Gastroesophageal sphincter (tissue), 4 donors: ENCODE data around the gene MYL6. TPM values are rescaled to one million over a fixed set of nuclear protein-coding genes. Genes with fewer than 3 reads are reported as not detected.
A peak's percentile ranks its signal among the peaks of the same experiment; 100 is the strongest.

ENCODE experiments used
- ATAC-seq: fragments of 150-250 bp; one replicate; pipeline ENCODE4 v1.9.1; 2016; ENCODE audit warnings: mild to moderate bottlenecking, moderate library complexity
- H3K27ac ChIP-seq, 4 donors: fragments of 200-600 bp; sonication (generic) in 3 of 4; 1 replicate in 3 of 4; 2 replicates in 1 of 4; pipeline ENCODE4 v1.5.1; 2016 to 2019
- H3K27me3 ChIP-seq: fragments of 200-600 bp; sonication (generic); one replicate; pipeline ENCODE4 v1.5.1; 2019
- H3K36me3 ChIP-seq, 2 donors: fragments of 200-600 bp; sonication (generic); one replicate each; pipeline ENCODE4 v1.5.1; 2019; ENCODE audit warnings: control low read depth in 1 of 2
- H3K4me1 ChIP-seq, 3 donors: fragments of 200-600 bp; sonication (generic); 1 replicate in 2 of 3; 2 replicates in 1 of 3; pipeline ENCODE4 v1.5.1; 2016 to 2019; ENCODE audit warnings: control low read depth in 2 of 3
- H3K4me3 ChIP-seq, 2 donors: fragments of 200-600 bp; sonication (generic); one replicate each; pipeline ENCODE4 v1.5.1; 2019; ENCODE audit warnings: mild to moderate bottlenecking in 1 of 2, moderate library complexity in 1 of 2
- H3K9me3 ChIP-seq, 3 donors: fragments of 200-600 bp; sonication (generic); one replicate each; pipeline ENCODE4 v1.5.1; 2017 to 2019; ENCODE audit warnings: control low read depth in 2 of 3
- EP300 ChIP-seq: sonication (generic); formaldehyde crosslinking; IDR thresholded peaks from one replicate; pipeline ENCODE4 v1.6.1; 2017; ENCODE audit warnings: antibody characterized with exemption, mild to moderate bottlenecking
- POLR2A ChIP-seq, 2 donors: fragments of 450-650 bp; IDR thresholded peaks; one replicate each; pipeline ENCODE4 v1.6.1; 2017; ENCODE audit warnings: antibody characterized with exemption in 2 of 2, mild to moderate bottlenecking in 2 of 2, moderate library complexity in 1 of 2
- POLR2AphosphoS5 ChIP-seq: sonication (generic); formaldehyde crosslinking; IDR thresholded peaks from one replicate; pipeline ENCODE4 v1.6.1; 2017; ENCODE audit warnings: antibody characterized with exemption
- WGBS, 2 donors: methylation state at CpG; one replicate each; pipeline ENCODE4 v1.1.5; 2018; ENCODE audit warnings: low coverage in 1 of 2; 5-methylcytosine and 5-hydroxymethylcytosine counted together
- total RNA-seq, 4 donors: library from RNA; depleted of rRNA; stranded (reverse); fragments of >200 nt; gene quantifications; one replicate each; pipeline ENCODE4 v1.1.0, GENCODE V29; 2016
- TF ChIP-seq, protein P1 (sequence below), 4 experiments: fragments of 200-600 bp in 2 of 4; fragments of 450-650 bp in 2 of 4; sonication (generic) in 1 of 4; IDR thresholded peaks; one replicate each; pipeline ENCODE4 v1.5.1; 2017 to 2019; ENCODE audit warnings: antibody characterized with exemption in 4 of 4, mild to moderate bottlenecking in 2 of 4, moderate library complexity in 2 of 4

The MYL6 gene
- total RNA-seq, 4 donors from 2014 or later: 5,300 to 6,545 (median 5,874) TPM

GRCh38 chr12:56128670-56129205, 29.4 kb upstream of the MYL6 start:
- ATAC-seq: peak; percentile 2
- H3K4me1 ChIP-seq: peaks cover 7 to 55% (median 14%) of the 10 kb centered on the region in 3 donors
- no peak for TF ChIP-seq POLR2AphosphoS5
- TF ChIP-seq POLR2A (IDR thresholded peaks at IDR 0.05): no peak
- no peak for TF ChIP-seq EP300
- TF ChIP-seq, protein P1, sequence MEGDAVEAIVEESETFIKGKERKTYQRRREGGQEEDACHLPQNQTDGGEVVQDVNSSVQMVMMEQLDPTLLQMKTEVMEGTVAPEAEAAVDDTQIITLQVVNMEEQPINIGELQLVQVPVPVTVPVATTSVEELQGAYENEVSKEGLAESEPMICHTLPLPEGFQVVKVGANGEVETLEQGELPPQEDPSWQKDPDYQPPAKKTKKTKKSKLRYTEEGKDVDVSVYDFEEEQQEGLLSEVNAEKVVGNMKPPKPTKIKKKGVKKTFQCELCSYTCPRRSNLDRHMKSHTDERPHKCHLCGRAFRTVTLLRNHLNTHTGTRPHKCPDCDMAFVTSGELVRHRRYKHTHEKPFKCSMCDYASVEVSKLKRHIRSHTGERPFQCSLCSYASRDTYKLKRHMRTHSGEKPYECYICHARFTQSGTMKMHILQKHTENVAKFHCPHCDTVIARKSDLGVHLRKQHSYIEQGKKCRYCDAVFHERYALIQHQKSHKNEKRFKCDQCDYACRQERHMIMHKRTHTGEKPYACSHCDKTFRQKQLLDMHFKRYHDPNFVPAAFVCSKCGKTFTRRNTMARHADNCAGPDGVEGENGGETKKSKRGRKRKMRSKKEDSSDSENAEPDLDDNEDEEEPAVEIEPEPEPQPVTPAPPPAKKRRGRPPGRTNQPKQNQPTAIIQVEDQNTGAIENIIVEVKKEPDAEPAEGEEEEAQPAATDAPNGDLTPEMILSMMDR (IDR thresholded peaks at IDR 0.05): no peak

DNA sequence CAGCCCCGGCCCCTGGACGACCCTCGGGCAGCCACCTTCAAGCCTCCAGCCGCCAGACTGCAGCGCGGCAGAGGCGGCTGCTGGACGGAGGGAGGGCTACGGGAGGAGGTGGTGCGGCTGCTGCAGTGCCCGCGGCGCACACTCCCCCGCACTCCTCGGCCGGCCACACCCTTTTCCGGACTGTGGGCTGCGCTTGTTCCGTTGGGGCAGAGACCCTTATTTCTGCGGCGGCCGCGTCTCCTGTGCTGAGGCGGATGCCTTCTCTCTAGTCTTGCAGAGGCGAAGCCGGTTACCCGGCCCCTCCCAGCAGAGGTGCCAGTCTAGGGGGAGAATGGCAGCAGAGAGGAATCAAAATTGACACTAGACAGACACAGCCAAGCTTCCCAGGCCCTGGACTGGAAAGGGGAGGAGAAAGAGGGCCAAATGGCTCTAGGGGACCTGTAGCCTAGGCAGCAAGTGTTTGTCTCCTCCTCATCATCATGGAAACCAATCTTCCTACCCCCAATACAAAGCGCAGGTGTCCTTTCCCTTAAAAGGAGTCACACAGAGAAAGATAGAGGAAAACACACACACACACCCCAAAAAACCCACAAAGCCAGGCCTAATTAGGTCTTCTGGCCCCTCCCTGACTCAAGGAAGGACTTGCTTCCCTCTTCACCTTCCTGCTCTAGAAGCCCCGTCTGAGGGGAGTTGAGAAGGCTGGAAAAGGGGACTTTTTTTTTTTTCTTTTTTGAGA, 28.8 kb upstream of the MYL6 start:
- H3K4me3 ChIP-seq: peak overlapping the region; percentile 71 to 93
- no peaks in the 10 kb centered on the region for H3K9me3 ChIP-seq
- H3K27ac ChIP-seq: peak overlapping the region; percentile 90 to 100 (median 97)
- peaks cover 0 to 43% of the 10 kb centered on the region in 2 donors for H3K36me3 ChIP-seq
- 17 to 33% methylated on average over 1 to 2 of the region's 29 CpGs for WGBS, 2 donors
- no peak for ATAC-seq
- TF ChIP-seq POLR2AphosphoS5: peak; percentile 72
- peak; percentile 38 to 55 for TF ChIP-seq POLR2A (IDR thresholded peaks at IDR 0.05)
- TF ChIP-seq EP300: no peak
- H3K4me1 ChIP-seq: peaks cover 7 to 50% (median 14%) of the 10 kb centered on the region in 3 donors
- H3K27me3 ChIP-seq: no peaks in the 10 kb centered on the region

More at GRCh38 chr12:56128670-56129205, 29.4 kb upstream of the MYL6 start:
- Histone ChIP-seq H3K27ac (peak overlapping the region; percentile 90 to 100 (median 97)), H3K27me3 (no peaks in the 10 kb centered on the region), H3K4me3 (peak overlapping the region; percentile 71 to 93), H3K9me3 (no peaks in the 10 kb centered on the region), H3K36me3 (peaks cover 0 to 38% of the 10 kb centered on the region in 2 donors)
- 0% methylated on average over 9 to 16 of the region's 20 CpGs for WGBS, 2 donors

DNA sequence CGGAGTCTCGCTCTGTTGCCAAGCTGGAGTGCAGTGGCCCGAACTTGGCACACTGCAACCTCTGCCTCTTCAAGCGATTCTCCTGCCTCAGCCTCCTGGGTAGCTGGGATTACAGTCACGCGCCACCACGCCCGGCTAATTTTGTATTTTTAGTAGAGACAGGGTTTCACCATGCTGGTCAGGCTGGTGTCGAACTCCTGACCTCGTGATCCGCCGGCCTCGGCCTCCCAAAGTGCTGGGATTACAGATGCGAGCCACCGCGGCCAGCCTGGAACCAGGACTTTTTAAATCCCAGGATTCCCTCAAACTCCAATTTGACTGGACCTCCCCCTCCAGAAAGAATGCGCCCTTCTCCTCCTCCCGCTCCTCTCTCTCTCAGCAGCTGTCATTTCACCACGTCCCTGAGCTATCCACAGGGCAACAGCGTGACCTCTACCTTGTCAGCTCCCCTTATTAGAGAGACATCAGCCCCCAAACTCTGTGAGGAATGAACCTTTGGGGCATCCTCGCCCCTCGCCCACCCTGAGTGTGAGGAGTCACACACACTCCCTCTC, 28.1 kb upstream of the MYL6 start:
- H3K27ac ChIP-seq: peak overlapping the region; percentile 90 to 100 (median 97)
- H3K27me3 ChIP-seq: no peaks in the 10 kb centered on the region
- H3K4me1 ChIP-seq: peaks cover 7 to 43% (median 14%) of the 10 kb centered on the region in 3 donors
- peak overlapping the region; percentile 71 to 93 for H3K4me3 ChIP-seq
- WGBS, 2 donors: 30 to 31% methylated on average over 6 to 13 of the region's 22 CpGs
- TF ChIP-seq POLR2AphosphoS5 (no peak), EP300 (no peak)
- TF ChIP-seq, protein P1 (IDR thresholded peaks at IDR 0.05): no peak
- no peaks in the 10 kb centered on the region for H3K9me3 ChIP-seq
- peaks cover 0 to 49% of the 10 kb centered on the region in 2 donors for H3K36me3 ChIP-seq
- no peak for ATAC-seq

GRCh38 chr12:56130876-56131275, 27.3 kb upstream of the MYL6 start:
- H3K4me3 ChIP-seq: no peak overlapping the region
- H3K9me3 ChIP-seq: no peaks in the 10 kb centered on the region
- no peaks in the 10 kb centered on the region for H3K27me3 ChIP-seq
- WGBS, 2 donors: 89% methylated on average over 3 of the region's 4 CpGs; no CpG with 5 or more reads in 1 of the 2 donors
- H3K36me3 ChIP-seq: peaks cover 0 to 58% of the 10 kb centered on the region in 2 donors
- ATAC-seq: no peak
- peaks cover 7 to 35% (median 14%) of the 10 kb centered on the region in 3 donors for H3K4me1 ChIP-seq
- TF ChIP-seq EP300 (no peak), POLR2AphosphoS5 (no peak), POLR2A (IDR thresholded peaks at IDR 0.05) (no peak)
- TF ChIP-seq, protein P1 (IDR thresholded peaks at IDR 0.05): no peak
- H3K27ac ChIP-seq: peak overlapping the region; percentile 90 to 100 (median 97)

DNA sequence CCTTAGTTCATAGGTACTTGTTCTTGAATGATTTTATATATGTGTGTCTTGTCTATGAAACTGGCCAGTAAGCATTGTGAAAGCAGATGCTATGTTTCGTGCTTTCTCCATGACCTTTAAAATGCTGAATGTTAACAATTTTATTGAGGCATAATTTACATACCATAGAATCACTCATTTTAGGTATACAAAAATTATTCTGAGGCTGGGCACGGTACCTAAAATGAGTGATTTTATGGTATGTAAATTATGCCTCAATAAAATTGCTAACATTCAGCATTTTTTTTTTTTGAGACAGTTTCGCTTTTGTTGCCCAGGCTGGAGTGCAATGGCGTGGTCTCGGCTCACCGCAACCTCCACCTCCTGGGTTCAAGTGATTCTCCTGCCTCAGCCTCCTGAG, 23.3 kb upstream of the MYL6 start:
- 93% methylated on average over 3 to 6 of the region's 6 CpGs for WGBS, 2 donors
- H3K36me3 ChIP-seq: peaks cover 3 to 98% of the 10 kb centered on the region in 2 donors
- no peak overlapping the region for H3K27ac ChIP-seq
- H3K4me1 ChIP-seq: peaks cover 0 to 11% (median 5%) of the 10 kb centered on the region in 3 donors
- no peaks in the 10 kb centered on the region for H3K27me3 ChIP-seq
- H3K4me3 ChIP-seq: no peak overlapping the region
- H3K9me3 ChIP-seq: no peaks in the 10 kb centered on the region
- TF ChIP-seq EP300 (no peak), POLR2A (IDR thresholded peaks at IDR 0.05) (no peak), POLR2AphosphoS5 (no peak)
- TF ChIP-seq, protein P1 (IDR thresholded peaks at IDR 0.05): no peak
- ATAC-seq: no peak
